ENCODE results near the gene EPB41.
A peak's percentile ranks its signal among the peaks of the same experiment; 100 is the strongest.

EPB41 gene

GRCh38 chr1:28900562-28900961 is 13.8 kb upstream of the EPB41 start:
- H3K9me3 ChIP-seq (ENCODE audit: control insufficient read depth, low read length): no peaks in the 10 kb centered on the region
- no peaks in the 10 kb centered on the region for H3K36me3 ChIP-seq (ENCODE audit: control insufficient read depth, insufficient read depth, low read length)
- no peaks in the 10 kb centered on the region for H3K27me3 ChIP-seq (ENCODE audit: control insufficient read depth, insufficient read depth, low read length, poor library complexity, severe bottlenecking)
- no peak overlapping the region for H3K27ac ChIP-seq (ENCODE audit: insufficient read depth, low read depth, low read length, poor library complexity, severe bottlenecking)
- H3K4me3 ChIP-seq (ENCODE audit: insufficient read depth, low read depth, low read length): no peak overlapping the region
- 83 to 93% methylated on average over 3 of the region's 3 CpGs for WGBS, 2 experiments
- H3K4me1 ChIP-seq (ENCODE audit: control insufficient read depth, insufficient read depth, low read length): no peaks in the 10 kb centered on the region

GRCh38 chr1:28902738-28903137 is 11.6 kb upstream of the EPB41 start:
- WGBS, 2 experiments: 96 to 100% methylated on average over 2 of the region's 2 CpGs
- H3K36me3 ChIP-seq (ENCODE audit: control insufficient read depth, insufficient read depth, low read length): no peaks in the 10 kb centered on the region
- no peak overlapping the region for H3K27ac ChIP-seq (ENCODE audit: insufficient read depth, low read depth, low read length, poor library complexity, severe bottlenecking)
- H3K27me3 ChIP-seq (ENCODE audit: control insufficient read depth, insufficient read depth, low read length, poor library complexity, severe bottlenecking): no peaks in the 10 kb centered on the region
- H3K9me3 ChIP-seq (ENCODE audit: control insufficient read depth, low read length): no peaks in the 10 kb centered on the region
- no peaks in the 10 kb centered on the region for H3K4me1 ChIP-seq (ENCODE audit: control insufficient read depth, insufficient read depth, low read length)
- no peak overlapping the region for H3K4me3 ChIP-seq (ENCODE audit: insufficient read depth, low read depth, low read length)

- Histone ChIP-seq H3K36me3 (ENCODE audit: control insufficient read depth, insufficient read depth, low read length) (no peaks in the 10 kb centered on the region), H3K27me3 (ENCODE audit: control insufficient read depth, insufficient read depth, low read length, poor library complexity, severe bottlenecking) (no peaks in the 10 kb centered on the region), H3K4me3 (ENCODE audit: insufficient read depth, low read depth, low read length) (no peak overlapping the region), H3K4me1 (ENCODE audit: control insufficient read depth, insufficient read depth, low read length) (peaks cover 8% of the 10 kb centered on the region), H3K9me3 (ENCODE audit: control insufficient read depth, low read length) (no peaks in the 10 kb centered on the region), H3K27ac (ENCODE audit: insufficient read depth, low read depth, low read length, poor library complexity, severe bottlenecking) (no peak overlapping the region)
- 88 to 91% methylated on average over 8 of the region's 8 CpGs for WGBS, 2 experiments
Measured at GRCh38 chr1:28905921-28906666, 8.3 kb upstream of the EPB41 start.

- Histone ChIP-seq H3K27me3 (ENCODE audit: control insufficient read depth, insufficient read depth, low read length, poor library complexity, severe bottlenecking) (no peaks in the 10 kb centered on the region), H3K4me1 (ENCODE audit: control insufficient read depth, insufficient read depth, low read length) (peaks cover 11% of the 10 kb centered on the region), H3K36me3 (ENCODE audit: control insufficient read depth, insufficient read depth, low read length) (no peaks in the 10 kb centered on the region), H3K27ac (ENCODE audit: insufficient read depth, low read depth, low read length, poor library complexity, severe bottlenecking) (no peak overlapping the region), H3K4me3 (ENCODE audit: insufficient read depth, low read depth, low read length) (no peak overlapping the region), H3K9me3 (ENCODE audit: control insufficient read depth, low read length) (no peaks in the 10 kb centered on the region)
- WGBS, 2 experiments: 91 to 100% methylated on average over 1 of the region's 2 CpGs
Measured at GRCh38 chr1:28909198-28909597, 5.2 kb upstream of the EPB41 start.

- 73 to 81% methylated on average over 7 of the region's 7 CpGs for WGBS, 2 experiments
- Histone ChIP-seq H3K36me3 (ENCODE audit: control insufficient read depth, insufficient read depth, low read length) (no peaks in the 10 kb centered on the region), H3K9me3 (ENCODE audit: control insufficient read depth, low read length) (no peaks in the 10 kb centered on the region), H3K4me3 (ENCODE audit: insufficient read depth, low read depth, low read length) (no peak overlapping the region), H3K27me3 (ENCODE audit: control insufficient read depth, insufficient read depth, low read length, poor library complexity, severe bottlenecking) (no peaks in the 10 kb centered on the region), H3K4me1 (ENCODE audit: control insufficient read depth, insufficient read depth, low read length) (peaks cover 11% of the 10 kb centered on the region), H3K27ac (ENCODE audit: insufficient read depth, low read depth, low read length, poor library complexity, severe bottlenecking) (no peak overlapping the region)
Measured at GRCh38 chr1:28910379-28911115, 3.8 kb upstream of the EPB41 start.

GRCh38 chr1:28913786-28914227 is 562 bp upstream of the EPB41 start:
- no peaks in the 10 kb centered on the region for H3K27me3 ChIP-seq (ENCODE audit: control insufficient read depth, insufficient read depth, low read length, poor library complexity, severe bottlenecking)
- no peaks in the 10 kb centered on the region for H3K9me3 ChIP-seq (ENCODE audit: control insufficient read depth, low read length)
- peak overlapping the region; percentile 78 for H3K4me3 ChIP-seq (ENCODE audit: insufficient read depth, low read depth, low read length)
- H3K27ac ChIP-seq (ENCODE audit: insufficient read depth, low read depth, low read length, poor library complexity, severe bottlenecking): no peak overlapping the region
- WGBS, 2 experiments: 46 to 49% methylated on average over 10 of the region's 10 CpGs
- H3K4me1 ChIP-seq (ENCODE audit: control insufficient read depth, insufficient read depth, low read length): peaks cover 11% of the 10 kb centered on the region
- H3K36me3 ChIP-seq (ENCODE audit: control insufficient read depth, insufficient read depth, low read length): no peaks in the 10 kb centered on the region

- Histone ChIP-seq H3K4me1 (ENCODE audit: control insufficient read depth, insufficient read depth, low read length) (peaks cover 9% of the 10 kb centered on the region), H3K4me3 (ENCODE audit: insufficient read depth, low read depth, low read length) (peak overlapping the region; percentile 78), H3K36me3 (ENCODE audit: control insufficient read depth, insufficient read depth, low read length) (no peaks in the 10 kb centered on the region), H3K9me3 (ENCODE audit: control insufficient read depth, low read length) (no peaks in the 10 kb centered on the region), H3K27ac (ENCODE audit: insufficient read depth, low read depth, low read length, poor library complexity, severe bottlenecking) (peak overlapping the region; percentile 96), H3K27me3 (ENCODE audit: control insufficient read depth, insufficient read depth, low read length, poor library complexity, severe bottlenecking) (no peaks in the 10 kb centered on the region)
- 1% methylated on average over 32 of the region's 32 CpGs for WGBS, 2 experiments
Measured at GRCh38 chr1:28915031-28915895, 894 bp downstream of the EPB41 start.

GRCh38 chr1:28917757-28918118 is 3.4 kb downstream of the EPB41 start:
- Histone ChIP-seq H3K36me3 (ENCODE audit: control insufficient read depth, insufficient read depth, low read length) (no peaks in the 10 kb centered on the region), H3K27me3 (ENCODE audit: control insufficient read depth, insufficient read depth, low read length, poor library complexity, severe bottlenecking) (no peaks in the 10 kb centered on the region), H3K4me3 (ENCODE audit: insufficient read depth, low read depth, low read length) (no peak overlapping the region), H3K4me1 (ENCODE audit: control insufficient read depth, insufficient read depth, low read length) (peaks cover 4% of the 10 kb centered on the region), H3K27ac (ENCODE audit: insufficient read depth, low read depth, low read length, poor library complexity, severe bottlenecking) (no peak overlapping the region), H3K9me3 (ENCODE audit: control insufficient read depth, low read length) (no peaks in the 10 kb centered on the region)
- WGBS, 2 experiments: 86 to 92% methylated on average over 2 of the region's 2 CpGs

- Histone ChIP-seq H3K9me3 (ENCODE audit: control insufficient read depth, low read length) (no peaks in the 10 kb centered on the region), H3K27ac (ENCODE audit: insufficient read depth, low read depth, low read length, poor library complexity, severe bottlenecking) (no peak overlapping the region), H3K4me3 (ENCODE audit: insufficient read depth, low read depth, low read length) (no peak overlapping the region), H3K27me3 (ENCODE audit: control insufficient read depth, insufficient read depth, low read length, poor library complexity, severe bottlenecking) (no peaks in the 10 kb centered on the region), H3K4me1 (ENCODE audit: control insufficient read depth, insufficient read depth, low read length) (no peaks in the 10 kb centered on the region), H3K36me3 (ENCODE audit: control insufficient read depth, insufficient read depth, low read length) (no peaks in the 10 kb centered on the region)
- 96 to 97% methylated on average over 2 of the region's 3 CpGs for WGBS, 2 experiments
Measured at GRCh38 chr1:28921286-28921869, 7.0 kb downstream of the EPB41 start.

All from ectodermal cell (in vitro differentiated cells).